Inflammatory macrophage (primary cell): ENCODE data around the gene RAB3A.

Experiments used
- DNase-seq, 2 donors: peaks; one replicate each; pipeline ENCODE4 v3.0.0-alpha.2; 2020 to 2022
- total RNA-seq, 18 experiments: gene quantifications; one replicate each; lab custom pipeline; 2026; ENCODE audit warnings: mixed read lengths in 6 of 18, inconsistent platforms in 2 of 18; lab: John Stamatoyannopoulos, UW

Gene RAB3A, protein sequence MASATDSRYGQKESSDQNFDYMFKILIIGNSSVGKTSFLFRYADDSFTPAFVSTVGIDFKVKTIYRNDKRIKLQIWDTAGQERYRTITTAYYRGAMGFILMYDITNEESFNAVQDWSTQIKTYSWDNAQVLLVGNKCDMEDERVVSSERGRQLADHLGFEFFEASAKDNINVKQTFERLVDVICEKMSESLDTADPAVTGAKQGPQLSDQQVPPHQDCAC
- total RNA-seq: 0 to 1.7 (median 0.24) reads per million in 18 experiments

GRCh38 chr19:18203863-18204393, at the start of gene RAB3A:
RAB3A (minus strand) TSS chr19:18204042; CDS start chr19:18202740, 1,302 bp downstream.
- peak; percentile 100 for DNase-seq

- no peak for DNase-seq
These were observed 49.3 kb upstream of the RAB3A start for GRCh38 chr19:18253130-18253529.

DNA sequence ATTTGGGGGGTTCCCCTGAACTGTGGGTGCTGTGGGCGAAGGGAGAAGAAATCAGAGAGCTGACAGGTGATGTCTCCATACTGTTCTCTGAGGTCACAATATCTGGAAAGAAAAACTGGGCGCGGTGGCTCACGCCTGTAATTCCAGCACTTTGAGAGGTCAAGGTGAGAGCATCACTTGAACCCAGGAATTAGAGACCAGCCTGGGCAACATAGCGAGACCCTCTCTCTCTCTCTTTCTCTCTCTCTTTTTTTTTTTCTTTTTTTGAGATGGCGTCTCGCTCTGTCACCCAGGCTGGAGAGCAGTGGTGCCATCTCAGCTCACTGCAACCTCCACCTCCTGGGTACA, 48.5 kb upstream of the RAB3A start:
- no peak for DNase-seq

DNA sequence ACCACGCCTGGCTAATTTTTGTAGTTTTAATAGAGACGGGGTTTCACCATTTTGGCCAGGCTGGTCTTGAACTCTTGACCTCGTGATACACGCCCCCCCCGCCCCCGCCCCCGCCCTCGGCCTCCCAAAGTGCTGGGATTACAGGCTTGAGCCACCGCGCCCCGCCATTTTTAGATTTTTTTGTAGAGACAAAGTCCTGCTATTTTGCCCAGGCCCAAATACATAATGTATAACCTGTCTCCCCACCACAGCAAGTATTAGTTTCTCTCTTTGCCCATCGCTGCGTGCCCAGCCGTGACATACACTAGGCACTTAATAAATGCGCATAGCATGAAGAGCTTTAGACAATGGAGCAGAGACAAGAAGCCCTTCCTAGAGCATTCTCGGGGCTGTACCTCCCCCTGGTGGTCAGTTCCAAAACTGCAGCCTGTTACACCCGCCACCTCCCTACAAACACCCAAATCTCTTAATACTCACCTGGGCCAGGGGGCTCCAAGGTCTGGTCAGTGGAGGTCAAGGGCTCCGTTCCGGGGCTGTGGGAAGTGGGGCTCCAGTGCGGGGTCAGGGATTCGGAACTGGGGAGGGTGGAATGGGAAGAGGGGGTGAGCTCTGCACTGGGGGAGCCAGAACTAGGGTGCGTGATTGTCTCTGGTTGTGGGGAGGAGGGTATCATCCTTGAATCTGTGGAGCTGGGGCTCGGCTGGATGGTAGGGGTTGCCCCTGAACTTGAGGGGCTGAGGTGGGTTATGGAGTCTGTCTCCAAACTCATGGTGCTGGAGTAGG, 47.9 kb upstream of the RAB3A start:
- peak; percentile 71 to 81 for DNase-seq

DNA sequence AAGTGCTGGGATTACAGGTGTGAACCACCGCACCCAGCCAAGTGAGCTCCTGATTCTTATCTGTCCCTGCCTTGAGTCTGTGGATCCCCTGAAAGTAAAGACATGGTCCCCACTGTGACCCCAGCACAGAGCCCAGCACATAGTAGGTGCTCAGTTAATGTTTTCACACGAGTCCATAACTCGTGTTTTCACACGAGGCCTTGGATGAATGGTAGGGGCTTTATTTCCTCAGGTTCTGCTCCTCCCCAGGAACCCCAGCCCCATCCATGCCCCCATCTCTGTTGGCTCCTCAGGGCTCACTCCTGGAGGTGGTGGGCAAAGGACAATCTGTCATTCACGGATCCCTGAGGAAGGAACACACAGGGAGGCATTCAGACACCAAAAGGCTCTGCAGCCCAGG, 46.0 kb upstream of the RAB3A start:
- no peak for DNase-seq

- no peak for DNase-seq
These were observed 41.5 kb upstream of the RAB3A start for GRCh38 chr19:18245297-18245696.

- DNase-seq: no peak
These were observed 35.5 kb upstream of the RAB3A start for GRCh38 chr19:18239303-18239702.

DNA sequence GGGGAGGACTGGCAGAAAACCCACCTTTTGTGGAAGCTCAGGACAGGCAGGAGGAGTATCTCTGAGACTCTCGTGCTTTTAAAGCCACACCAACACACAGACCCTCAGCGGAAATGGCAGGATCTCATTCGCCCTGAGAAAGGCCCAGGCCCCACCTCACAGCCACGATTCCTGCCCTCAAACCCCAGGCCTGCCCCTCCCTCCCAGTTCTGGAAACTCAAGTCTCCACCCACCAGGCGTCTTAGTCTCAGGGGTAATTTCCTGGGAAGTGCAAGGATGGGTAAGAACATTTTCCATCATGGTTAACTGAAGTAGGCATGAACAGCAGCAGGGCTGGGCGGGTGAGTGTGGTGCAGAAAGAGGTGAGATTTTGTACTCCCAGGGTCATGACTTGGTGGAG, 30.4 kb upstream of the RAB3A start:
- no peak for DNase-seq

DNA sequence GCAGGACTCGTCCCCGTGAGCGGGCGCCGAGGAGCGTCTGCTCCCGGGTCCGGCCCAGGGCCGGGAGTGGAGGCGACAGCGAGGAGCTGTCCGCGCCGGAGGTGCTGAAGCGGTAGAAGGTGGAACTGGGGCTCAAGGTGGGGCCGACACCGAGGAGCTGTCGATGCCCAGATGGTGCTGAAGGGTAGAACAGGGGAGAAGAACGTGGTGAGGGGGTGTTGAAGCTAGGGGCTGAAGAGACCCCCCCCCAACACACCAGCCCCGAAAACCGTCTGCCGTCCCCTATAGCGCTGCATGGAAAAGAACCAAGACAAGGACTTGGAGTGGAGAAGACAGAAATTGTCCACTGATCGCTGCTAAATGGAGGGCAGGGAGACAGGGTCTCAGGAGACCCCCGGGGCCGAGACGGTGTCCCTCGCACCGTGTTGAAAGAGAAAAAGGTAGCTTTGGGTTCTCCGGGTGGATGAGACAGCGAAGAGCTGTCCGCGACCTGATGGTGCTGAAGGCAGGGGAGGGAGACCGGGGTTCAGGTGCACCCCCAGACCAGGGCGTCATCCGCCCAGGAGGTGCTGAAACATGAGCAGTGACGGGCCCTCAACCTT, 29.5 kb upstream of the RAB3A start:
- peak; percentile 26 to 50 for DNase-seq

DNA sequence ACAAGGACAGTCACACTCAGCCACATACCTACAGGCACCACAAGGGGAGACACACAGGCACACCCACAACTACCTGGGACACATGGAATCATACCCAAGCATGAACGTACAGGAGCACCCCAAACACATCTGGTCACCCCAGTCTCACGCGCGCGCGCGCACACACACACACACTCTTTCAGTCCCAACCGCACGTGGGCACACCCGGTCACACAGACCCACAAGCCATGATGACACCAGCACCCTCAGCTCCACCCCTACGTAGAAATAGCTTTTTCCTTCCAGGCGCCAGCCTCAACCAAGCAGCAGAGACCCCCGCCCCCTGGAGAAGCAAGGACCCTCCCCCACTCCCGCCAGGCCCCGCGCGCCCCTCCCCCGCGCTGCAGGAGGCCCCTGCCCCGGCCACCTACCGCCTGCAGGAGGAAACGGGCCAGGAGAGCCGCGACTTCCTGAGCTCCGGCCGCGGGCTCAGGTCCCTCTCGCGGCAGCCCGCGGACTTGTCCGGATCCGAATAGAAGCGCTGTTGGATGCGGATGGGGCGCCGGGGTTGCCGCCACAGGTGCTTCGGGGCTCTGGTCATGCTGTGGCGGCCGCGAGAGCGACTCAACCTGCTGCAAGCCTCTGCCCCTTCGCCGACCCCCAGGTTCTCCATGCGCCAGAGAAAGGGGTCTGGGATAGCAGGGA, 28.8 kb upstream of the RAB3A start:
- peak in 1 of 2 donors; percentile 18 for DNase-seq

DNA sequence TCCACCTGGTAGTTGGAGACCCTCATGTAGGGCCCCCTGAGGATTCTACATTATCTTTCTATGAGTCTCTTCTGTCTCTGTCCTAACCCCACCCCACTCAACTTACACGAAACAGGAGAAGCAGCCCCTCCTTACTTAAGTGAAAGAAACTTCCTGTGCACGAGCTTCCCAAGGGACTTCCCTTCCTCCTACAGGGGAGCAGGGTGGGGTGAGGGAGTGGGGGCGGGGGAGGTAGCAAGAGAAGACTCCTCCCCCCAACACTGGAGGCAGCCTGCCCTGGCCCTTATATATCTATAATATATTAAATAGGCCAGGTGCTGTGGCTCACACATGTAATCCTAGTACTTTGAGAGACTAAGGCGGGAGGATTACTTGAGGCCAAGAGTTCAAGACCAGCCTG, 27.9 kb upstream of the RAB3A start:
- peak; percentile 11 to 47 for DNase-seq

DNA sequence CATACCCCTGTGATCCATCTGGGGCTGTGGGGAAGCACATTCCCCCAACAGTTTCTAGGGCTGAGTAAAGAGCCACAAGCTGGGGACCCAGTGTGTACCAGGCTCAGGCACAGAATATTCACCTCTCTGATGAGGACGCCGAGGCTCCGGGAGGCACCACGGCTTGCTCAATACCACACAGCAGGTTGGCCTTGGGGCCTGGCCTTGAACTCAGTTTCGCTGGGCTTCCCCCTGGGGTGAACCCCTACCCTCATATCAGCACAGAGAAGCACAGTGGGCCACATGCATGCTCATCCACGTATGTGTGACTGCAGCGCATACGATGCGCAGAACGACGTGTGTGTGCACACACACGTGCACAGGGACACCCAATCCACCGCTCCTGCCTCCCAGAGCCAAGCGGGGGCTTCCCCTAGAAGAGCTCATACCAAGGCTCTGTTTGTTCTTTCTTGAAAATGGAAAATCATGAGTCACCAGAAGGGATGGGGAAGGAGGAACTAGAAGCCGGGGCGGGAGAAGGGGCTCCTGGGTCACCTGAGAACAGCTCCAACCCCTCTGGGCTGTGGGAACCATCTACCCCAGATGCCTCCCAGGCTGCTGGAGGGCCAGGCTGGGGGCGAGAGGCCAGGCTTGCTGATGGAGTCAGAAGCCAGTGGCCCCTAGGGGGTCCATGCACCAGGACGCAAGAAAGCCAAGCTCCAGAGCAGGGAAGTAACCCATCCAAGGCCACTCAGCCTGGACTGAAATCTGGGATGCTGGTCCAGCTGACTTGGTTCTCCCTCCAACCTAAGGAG, 27.3 kb upstream of the RAB3A start:
- DNase-seq: peak; percentile 16 to 47

DNA sequence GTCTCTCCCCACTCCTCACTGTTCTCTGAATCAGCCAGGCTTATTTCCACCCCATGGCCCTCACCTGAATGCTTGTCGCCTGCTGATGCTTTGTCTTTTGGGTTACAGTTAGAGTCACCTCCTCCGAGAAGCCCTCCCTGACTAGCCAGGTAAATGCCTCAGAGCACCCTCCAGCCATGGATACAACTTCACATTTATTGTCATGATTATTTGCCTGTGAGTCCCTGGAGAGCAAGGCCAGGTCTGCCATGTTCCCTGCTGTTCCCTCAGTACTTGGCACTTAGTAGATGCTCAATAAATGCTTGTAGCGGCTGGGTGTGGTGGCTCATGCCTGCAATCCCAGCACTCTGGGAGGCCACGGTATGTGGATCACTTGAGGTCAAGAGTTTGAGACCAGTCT, 26.1 kb upstream of the RAB3A start:
- DNase-seq: no peak

GRCh38 chr19:18229474-18229873, 25.6 kb upstream of the RAB3A start:
- no peak for DNase-seq

- no peak for DNase-seq
These were observed 24.0 kb upstream of the RAB3A start for GRCh38 chr19:18227781-18228271.

GRCh38 chr19:18226956-18227780, 23.3 kb upstream of the RAB3A start:
- DNase-seq: no peak

DNA sequence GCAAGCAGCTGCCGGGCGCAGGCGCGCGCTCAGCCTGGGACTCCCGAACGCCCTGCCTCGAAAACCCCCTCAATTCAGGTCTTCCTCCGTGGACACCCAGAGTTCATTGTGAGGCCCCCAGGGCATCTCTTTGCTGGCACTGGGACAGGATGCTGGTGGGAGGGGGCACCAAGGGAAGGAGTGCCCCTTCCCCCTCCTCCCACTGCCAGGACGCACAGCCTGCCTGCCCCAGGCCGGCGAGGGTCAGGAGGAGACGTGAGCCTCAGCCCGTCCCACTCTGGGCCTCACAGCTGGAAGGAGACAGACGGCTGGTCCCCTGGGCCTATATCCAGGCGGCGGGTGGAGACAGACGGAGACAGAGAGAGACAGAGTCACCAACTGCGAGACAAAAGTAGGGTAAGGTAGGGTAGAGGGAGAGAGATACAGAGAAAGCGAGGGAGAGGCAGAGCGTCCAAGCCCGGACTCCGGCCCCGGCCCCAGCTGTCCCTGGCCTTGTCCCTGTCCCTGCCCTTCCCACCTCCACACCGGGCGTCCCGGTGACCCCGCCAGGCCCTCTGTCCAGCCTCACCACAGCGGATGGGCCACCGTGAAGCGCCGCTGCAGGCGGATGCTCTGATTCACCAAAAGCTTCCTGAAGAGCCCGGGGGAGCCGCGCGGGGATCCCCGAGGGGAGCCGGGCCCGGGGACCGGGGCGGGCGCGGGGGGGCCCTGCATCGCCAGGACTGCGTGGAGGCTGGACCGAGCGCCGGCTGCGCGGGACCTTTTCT, 22.0 kb upstream of the RAB3A start, which contains the start of gene PDE4C:
Gene PDE4C, minus strand, starts transcription at position 737 of the 767 bp plus-strand sequence. Its CDS starts 23 bp downstream, at position 714.
- DNase-seq: no peak

- no peak for DNase-seq
These were observed 21.5 kb upstream of the RAB3A start for GRCh38 chr19:18225355-18225701.

DNA sequence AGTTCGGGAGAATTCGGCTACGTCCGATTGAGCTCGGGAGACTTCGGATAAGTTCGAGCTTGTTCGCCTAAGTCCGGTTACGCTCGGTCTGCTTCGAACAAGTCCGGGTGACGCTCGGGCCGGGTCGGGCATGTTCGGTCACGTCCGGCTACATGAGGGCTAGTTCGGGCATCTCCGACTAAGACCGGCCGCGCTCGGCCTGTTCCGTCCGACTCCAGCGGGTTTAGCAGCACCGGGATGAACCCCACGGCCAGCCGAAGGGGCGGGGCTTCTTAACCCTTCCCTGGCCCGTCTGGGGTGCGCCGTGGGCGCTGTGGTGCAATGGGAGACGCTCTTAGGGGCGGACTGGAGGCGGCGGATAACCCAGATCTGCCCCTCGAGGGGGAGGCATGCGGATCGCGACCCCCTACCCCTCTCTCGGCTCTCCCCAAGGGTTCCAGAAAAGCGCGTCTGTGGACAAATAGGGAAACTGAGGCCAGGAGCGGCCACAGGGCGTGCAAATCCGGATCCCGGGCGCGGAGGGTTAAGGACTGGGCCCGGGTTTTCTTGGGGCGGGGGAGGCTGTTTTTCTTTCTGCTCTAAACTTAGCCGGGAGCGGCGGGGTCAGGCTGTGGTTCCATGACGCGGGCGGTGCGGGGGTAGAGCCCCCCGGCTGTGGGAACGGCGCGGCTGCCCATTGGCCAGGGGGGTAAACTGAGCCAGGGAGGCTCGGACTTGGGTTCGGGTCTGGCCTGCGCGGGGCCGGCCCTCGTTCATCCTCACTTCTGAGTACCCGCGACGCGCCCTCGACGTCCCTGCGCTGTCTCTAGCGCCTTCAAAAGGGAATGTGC, 20.9 kb upstream of the RAB3A start:
- DNase-seq: peak; percentile 99 to 100
